M059J (cell line): ENCODE results near the gene ATAD3A. TPM values are rescaled to one million over a fixed set of nuclear protein-coding genes. Genes with fewer than 3 reads are reported as not detected.
"Not testable (repeated sequence)": the region's sequence is repeated elsewhere in the genome, so short reads cannot be mapped to it uniquely, and the experiment has no call there.

Source experiments
- DNase-seq: peaks from one replicate; pipeline ENCODE4 v3.0.0-alpha.2; 2012; ENCODE audit warnings: low read depth
- total RNA-seq: library from RNA; depleted of rRNA; stranded (reverse); fragments of >200 nt; shearing (Covaris generic); gene quantifications from 2 replicates; pipeline ENCODE4 v1.2.3, GENCODE V29; 2014

ATAD3A gene
- total RNA-seq, 1 experiment from 2014 or later: 55.9 TPM

DNA sequence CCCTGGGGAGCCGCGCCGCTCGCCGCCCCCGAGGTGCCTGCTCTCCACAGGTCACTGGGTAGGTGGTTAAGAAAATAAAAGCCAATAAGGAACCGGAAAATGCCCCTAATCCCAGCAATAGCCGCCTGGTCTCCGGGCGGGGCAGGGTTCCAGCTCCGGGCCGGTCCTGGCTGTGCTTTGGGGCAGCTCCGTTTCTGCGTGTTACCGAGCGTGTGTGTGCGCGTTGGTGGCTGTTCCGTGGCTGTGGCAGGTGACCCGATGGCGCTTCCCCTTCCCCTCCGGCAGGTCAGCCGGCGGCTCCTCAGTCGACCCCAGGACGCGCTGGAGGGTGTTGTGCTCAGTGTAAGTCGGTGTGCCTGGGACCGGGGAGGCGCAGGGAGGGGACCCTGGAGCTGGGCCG, 11.3 kb downstream of the ATAD3A start:
- not testable (repeated sequence) for DNase-seq

- DNase-seq: not testable (repeated sequence)
Measured at GRCh38 chr1:1523651-1524050, 11.7 kb downstream of the ATAD3A start.

GRCh38 chr1:1524750-1525383, 12.9 kb downstream of the ATAD3A start:
- DNase-seq: not testable (repeated sequence)

DNA sequence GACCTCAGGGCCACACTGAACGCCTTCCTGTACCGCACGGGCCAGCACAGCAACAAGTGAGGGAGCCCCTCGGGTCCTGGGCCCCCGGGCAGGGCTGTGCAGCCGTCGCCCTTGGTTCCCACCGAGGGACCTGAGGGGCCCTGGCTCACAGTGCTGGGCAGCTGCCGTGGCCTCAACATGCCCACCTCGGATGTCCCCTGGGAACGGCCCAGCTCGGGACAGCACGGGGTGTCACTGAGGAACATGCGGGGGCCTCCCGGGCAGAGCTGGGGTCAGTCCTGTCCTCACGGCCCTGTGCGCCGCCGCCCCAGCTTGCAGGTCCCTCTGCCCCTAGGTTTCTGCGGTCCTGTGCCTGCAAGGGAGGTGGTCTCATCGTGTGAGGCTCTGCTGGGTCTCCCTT, 14.5 kb downstream of the ATAD3A start:
- DNase-seq: not testable (repeated sequence)

DNA sequence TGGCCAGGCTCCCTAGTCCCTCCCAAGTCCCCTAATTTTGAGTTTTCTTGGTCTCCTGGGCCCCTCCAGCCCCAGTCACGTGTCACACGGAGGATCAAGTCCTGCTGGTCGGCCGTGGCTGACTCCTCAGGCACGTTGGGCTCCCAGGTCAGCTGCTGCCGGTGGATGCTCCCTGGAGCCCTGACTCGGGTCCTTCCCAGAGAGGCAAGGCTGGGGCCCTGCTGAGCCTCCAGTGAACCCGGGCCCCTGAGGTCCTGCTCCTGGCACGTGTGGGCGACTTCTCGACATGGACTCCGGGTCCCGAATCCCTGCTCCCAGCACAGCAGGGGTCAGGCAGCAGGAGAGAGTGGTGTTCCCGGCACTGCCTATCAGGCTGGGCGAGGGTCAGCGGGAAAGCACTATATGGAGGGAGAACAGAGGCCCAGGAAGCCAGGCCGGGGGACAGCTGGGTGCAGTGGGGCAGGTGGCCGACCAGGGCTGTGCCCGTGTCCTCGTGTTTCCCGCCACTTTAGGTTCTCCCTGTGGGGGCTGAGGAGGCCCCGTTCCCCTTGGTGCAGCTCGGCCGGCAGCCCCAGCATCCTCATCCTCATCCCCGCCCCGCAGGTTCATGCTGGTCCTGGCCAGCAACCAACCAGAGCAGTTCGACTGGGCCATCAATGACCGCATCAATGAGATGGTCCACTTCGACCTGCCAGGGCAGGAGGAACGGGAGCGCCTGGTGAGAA, 15.3 kb downstream of the ATAD3A start:
- DNase-seq: no peak

DNA sequence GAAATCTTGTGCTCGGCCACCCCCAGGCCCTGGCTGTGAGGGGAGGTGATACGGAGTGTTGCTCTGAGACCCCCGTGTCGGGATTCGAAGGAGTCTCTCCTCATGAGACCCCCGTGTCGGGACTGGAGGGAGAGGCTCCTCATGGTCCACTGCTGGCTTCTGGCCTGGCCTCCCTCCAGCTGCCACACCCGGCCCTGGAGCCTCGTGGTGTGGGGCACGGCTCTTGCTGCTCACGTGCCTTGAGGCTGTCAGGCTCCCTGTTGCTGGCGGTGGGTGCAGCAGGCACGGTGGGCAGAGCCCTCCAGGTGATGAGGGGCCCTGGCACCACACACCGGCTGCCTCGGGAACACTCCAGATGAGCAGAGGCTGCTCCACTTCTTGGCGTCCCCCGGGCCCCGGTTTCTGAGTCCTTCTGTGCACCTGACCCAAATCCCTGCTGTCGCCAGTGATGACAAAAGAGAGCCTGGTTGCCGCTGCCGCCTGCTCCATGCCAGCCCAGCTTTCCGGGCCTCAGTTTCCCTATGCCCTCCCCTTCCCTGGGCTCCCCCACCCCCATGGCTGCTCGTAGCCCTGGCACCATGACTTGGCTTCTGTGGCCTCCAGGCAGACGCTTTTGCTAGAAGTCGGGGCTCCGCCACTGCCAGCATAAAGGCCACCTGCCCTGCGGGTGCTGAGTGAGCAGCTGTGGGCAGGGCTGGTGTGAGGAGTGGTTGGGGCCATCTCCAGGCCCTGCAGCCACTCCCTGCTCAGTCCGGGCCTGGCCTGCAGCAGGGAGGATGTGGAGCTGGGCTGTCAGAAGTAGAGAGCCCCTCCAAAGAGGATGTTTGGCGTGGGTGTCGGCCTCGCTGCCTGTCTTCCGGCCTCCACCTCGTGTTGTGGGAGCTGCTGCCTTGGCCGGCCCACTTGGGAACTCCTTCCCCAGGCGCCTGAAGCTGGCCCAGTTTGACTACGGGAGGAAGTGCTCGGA, 16.6 kb downstream of the ATAD3A start:
- no peak for DNase-seq

GRCh38 chr1:1529321-1529720, 17.4 kb downstream of the ATAD3A start:
- DNase-seq: no peak

GRCh38 chr1:1529936-1530335, 18.0 kb downstream of the ATAD3A start:
- no peak for DNase-seq

DNA sequence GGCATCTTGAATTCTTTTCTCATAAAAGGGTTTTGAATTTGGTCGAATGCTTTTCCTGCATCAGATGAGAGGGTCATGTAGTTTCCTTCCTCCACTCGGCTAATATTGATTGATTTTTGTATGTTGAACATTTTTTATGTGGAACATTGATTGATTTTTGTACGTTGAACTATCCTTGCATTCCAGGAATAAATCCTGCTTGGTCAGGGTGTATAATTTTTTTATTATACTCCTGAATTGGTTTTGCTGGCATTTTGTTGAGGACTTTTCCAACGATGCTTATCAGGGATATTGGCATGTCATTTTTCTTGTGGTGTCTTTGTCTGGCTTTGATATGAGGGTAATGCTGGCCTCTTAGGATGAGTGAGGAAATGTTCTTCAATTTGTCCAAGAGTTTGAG, 20.0 kb downstream of the ATAD3A start:
- DNase-seq: no peak

GRCh38 chr1:1533176-1533893, 21.4 kb downstream of the ATAD3A start:
- not testable (repeated sequence) for DNase-seq

GRCh38 chr1:1533894-1534291, 21.9 kb downstream of the ATAD3A start:
- DNase-seq: not testable (repeated sequence)

- DNase-seq: no peak
Measured at GRCh38 chr1:1534401-1535154, 22.6 kb downstream of the ATAD3A start.

- DNase-seq: no peak
Measured at GRCh38 chr1:1535201-1536018, 23.4 kb downstream of the ATAD3A start.

DNA sequence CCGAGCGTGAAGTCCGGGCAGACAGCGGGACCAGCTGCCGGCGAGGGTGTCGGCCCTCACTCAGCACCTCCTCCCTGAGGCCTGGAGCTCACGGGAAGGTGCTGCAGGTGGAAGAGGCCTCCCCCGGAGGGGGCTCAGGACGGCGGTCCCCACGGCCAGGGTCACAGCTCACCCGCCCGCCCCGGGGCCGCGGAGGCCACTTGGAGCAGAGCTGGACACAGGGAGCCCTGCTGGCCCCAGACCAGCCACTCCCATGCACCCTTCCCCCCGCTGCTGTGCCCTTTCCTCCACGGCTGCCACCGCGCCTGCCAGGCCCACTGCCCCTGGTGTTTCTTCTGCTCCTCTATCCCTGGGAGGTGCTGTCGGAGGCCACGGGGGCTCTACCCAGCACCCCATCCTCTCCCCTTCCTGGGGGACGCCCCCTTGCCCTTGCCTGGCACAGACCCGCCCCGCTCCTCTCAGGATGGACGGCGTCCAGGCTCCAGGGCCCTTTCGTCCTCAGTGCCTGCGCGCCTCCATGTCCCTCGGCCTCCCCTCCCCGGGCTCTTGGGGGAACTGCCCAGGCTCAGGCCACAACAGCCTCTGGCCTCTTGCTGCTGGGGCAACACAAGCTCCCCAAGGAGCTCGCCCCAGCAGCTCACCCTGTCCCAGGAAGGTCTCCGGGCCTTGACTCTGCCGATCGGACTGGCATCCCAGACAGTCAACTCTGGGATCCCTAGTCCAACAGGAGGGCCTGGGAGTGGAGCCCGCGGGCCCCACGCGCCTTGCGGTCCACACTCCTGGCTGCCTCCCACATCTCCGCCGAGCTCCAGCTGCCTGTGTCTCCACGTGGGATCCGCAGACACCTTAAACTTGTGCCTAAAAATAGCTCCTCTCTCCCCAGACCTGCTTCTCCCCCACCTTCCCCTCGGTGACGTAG, 24.3 kb downstream of the ATAD3A start:
- no peak for DNase-seq

DNA sequence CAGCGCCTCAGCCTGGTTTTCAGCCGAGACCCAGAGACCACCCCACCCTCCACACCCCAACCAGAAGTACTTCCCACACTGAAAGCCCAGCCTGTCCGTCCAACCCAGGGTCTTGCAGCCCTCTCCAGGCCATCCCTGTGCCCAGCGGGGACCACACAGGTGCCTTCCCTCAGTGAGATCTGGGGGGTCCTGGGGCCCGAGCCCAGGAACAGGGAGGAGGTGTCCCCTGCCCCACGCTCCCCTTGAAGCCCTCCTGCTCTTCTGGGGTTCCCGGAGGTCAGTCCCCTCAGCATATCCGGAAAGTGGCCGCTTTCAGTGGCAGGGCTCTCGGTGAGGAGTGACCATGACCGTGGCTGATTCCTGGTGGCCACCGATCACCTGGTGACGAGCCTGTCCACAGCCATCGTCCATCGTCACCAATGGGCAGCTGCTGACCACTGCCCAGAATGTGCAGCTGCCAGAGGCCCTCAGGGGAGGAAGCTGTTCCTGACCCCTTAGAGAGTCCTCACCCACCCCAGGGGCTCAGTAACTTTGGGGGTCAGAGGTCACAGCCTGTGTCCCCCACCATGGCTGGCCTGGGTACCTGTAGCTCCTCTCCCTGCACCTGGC, 25.1 kb downstream of the ATAD3A start:
- DNase-seq: no peak

DNA sequence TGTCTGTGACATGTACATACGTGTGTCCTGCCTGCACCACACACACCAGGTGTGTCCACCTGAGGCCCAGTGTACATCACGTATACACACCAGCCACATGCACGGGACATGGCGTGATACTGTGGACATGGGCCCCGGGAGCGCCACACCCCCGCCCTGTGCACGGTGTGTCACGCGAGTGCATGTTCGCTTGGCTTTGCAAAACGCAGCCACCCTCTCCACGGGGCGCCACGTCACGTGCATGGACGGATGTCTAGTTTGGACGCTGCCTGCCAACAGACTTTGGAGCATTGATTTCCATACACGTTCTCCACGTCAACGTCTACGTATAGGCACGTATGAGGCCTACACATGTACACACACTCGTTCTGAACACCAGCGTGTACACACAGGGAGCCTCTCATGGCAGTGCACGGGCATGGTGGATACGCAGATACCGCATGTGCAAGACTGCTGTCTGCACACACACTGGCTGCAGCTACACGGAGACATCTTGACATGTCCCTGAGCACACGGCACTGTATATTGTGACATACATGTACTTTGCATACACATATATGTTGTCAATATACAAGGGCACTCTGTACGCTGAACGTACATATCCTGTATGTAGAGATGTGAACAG, 25.8 kb downstream of the ATAD3A start:
- no peak for DNase-seq

DNA sequence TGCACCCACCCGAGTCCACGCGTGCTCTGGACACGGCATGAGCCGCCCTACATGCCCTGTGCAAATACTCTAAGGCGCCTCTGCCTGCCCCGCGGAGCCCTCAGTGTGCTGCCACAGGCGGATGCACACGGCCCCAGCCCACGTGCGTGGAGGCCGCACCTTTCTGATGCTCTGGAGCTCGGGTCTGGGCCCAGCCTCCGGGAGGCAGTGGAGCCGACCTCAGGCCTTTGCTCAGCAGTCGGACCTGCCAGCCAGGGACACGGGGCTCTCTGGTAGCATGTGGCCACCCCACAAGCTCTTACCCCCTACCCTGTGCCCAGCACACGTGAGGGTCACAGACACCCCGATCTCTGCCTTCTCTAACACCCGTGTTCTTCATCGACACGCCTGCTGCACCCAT, 26.4 kb downstream of the ATAD3A start:
- no peak for DNase-seq

- DNase-seq: no peak
Measured at GRCh38 chr1:1538989-1539309, 27.0 kb downstream of the ATAD3A start.
